ENCODE data around the gene SCYGR5. TPM values are rescaled to one million over a fixed set of nuclear protein-coding genes. Genes with fewer than 3 reads are reported as not detected.
"Not testable (repeated sequence)": the region's sequence is repeated elsewhere in the genome, so short reads cannot be mapped to it uniquely, and the experiment has no call there.

The SCYGR5 gene
- polyA plus RNA-seq, 1 experiment = not detected

GRCh38 chr2:227671170-227671905 is 4.7 kb downstream of the SCYGR5 start:
- ChIA-PET CTCF (interaction anchor here (0.6 to 1.8 kb wide), 3 partner anchors 13 to 140 kb away, joined by 3 to 11 read pairs (median 3); no protein-coding TSS in a partner anchor), POLR2A (no interaction called here)
- Histone ChIP-seq H3K36me3 (ENCODE audit: control insufficient read depth, insufficient read depth, low read length) (no peaks in the 10 kb centered on the region), H3K4me3 (ENCODE audit: low read depth, low read length) (no peak overlapping the region), H3K27me3 (ENCODE audit: control insufficient read depth, insufficient read depth, low read length) (no peaks in the 10 kb centered on the region; the same call in 1 of the 2 replicates)
- TF ChIP-seq, protein P1, sequence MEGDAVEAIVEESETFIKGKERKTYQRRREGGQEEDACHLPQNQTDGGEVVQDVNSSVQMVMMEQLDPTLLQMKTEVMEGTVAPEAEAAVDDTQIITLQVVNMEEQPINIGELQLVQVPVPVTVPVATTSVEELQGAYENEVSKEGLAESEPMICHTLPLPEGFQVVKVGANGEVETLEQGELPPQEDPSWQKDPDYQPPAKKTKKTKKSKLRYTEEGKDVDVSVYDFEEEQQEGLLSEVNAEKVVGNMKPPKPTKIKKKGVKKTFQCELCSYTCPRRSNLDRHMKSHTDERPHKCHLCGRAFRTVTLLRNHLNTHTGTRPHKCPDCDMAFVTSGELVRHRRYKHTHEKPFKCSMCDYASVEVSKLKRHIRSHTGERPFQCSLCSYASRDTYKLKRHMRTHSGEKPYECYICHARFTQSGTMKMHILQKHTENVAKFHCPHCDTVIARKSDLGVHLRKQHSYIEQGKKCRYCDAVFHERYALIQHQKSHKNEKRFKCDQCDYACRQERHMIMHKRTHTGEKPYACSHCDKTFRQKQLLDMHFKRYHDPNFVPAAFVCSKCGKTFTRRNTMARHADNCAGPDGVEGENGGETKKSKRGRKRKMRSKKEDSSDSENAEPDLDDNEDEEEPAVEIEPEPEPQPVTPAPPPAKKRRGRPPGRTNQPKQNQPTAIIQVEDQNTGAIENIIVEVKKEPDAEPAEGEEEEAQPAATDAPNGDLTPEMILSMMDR (IDR thresholded peaks at IDR 0.05; ENCODE audit: insufficient read depth, low read depth, low read length) = no peak
- no peak for DNase-seq (ENCODE audit: low read depth)

DNA sequence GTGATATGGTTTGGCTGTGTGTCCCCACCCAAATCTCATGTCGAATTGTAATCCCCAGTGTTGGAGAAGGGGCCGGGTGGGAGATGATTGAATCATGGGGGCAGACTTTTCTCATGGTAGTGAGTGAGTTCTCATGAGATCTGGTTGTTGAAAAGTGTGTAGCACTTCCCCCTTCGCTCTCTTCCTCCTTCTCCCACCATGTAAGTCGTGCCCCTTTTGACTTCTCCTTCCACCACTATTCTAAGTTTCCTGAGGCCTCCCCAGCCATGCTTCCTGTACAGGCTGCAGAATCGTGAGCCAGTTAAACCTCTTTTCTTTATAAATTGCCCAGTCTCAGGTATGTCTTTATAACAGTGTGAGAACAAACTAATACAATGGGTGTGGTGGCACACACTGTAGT is 7.0 kb downstream of the SCYGR5 start:
- POLR2A ChIA-PET; H3K4me3 ChIP-seq (ENCODE audit: low read depth, low read length); DNase-seq (ENCODE audit: low read depth); H3K27me3 ChIP-seq (ENCODE audit: control insufficient read depth, insufficient read depth, low read length); H3K36me3 ChIP-seq (ENCODE audit: control insufficient read depth, insufficient read depth, low read length): not testable (repeated sequence)
- CTCF ChIA-PET = interaction anchor here (1.1 kb wide), 1 partner anchor 15 kb away, joined by 3 read pairs; no protein-coding TSS in a partner anchor

DNA sequence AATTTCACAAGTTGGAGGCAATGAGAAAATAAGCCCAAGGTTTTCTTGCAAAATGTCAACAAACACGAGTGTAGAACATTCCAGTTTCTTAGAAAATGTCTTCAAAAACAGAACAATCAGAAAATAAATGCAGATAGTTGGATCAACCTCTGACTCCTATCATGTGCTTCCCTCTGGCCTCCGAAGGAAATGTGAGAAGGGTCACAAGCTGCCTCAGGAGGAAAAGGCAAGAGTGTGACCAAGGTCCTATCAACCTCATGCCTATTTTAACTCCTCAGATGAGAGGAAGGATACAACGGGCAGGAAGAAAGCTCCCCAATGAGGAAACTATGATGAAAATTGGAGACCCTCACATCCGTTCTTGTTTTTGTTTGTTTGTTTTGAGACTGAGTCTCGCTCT is 7.9 kb downstream of the SCYGR5 start:
- ChIA-PET CTCF (interaction anchor here (1.1 kb wide), 1 partner anchor 16 kb away, joined by 3 read pairs; no protein-coding TSS in a partner anchor), POLR2A (no interaction called here)
- no peak for DNase-seq (ENCODE audit: low read depth)
- Histone ChIP-seq H3K36me3 (ENCODE audit: control insufficient read depth, insufficient read depth, low read length) (no peaks in the 10 kb centered on the region), H3K4me3 (ENCODE audit: low read depth, low read length) (no peak overlapping the region), H3K27me3 (ENCODE audit: control insufficient read depth, insufficient read depth, low read length) (no peaks in the 10 kb centered on the region)
- TF ChIP-seq, protein P1 (IDR thresholded peaks at IDR 0.05; ENCODE audit: insufficient read depth, low read depth, low read length) = no peak

DNA sequence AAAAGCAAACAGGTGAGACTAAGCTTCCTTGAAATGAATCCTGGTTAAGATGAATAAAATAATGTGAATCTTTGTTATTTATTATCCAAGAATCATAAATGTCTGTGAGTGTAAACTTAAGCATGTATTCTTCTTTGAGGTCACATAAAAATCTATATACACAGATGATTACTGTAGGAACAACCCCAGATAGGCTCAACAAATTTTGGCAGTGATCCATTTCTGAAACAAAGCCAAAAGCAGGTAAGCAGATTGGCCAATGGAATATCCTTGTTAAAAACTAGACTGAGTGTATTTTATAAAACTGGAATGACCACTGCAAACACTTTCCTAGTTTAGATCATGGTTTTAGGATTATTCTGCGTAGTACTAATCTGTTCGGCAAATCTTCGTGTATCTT is 11.3 kb downstream of the SCYGR5 start:
- Histone ChIP-seq H3K4me3 (ENCODE audit: low read depth, low read length) (no peak overlapping the region), H3K36me3 (ENCODE audit: control insufficient read depth, insufficient read depth, low read length) (no peaks in the 10 kb centered on the region), H3K27me3 (ENCODE audit: control insufficient read depth, insufficient read depth, low read length) (no peaks in the 10 kb centered on the region)
- no peak for DNase-seq (ENCODE audit: low read depth)
- POLR2A ChIA-PET = no interaction called here
- TF ChIP-seq, protein P1 (IDR thresholded peaks at IDR 0.05; ENCODE audit: insufficient read depth, low read depth, low read length) = no peak
- CTCF ChIA-PET = no interaction called here

GRCh38 chr2:227684258-227684657 is 17.7 kb downstream of the SCYGR5 start:
- Histone ChIP-seq H3K4me3 (ENCODE audit: low read depth, low read length) (no peak overlapping the region), H3K36me3 (ENCODE audit: control insufficient read depth, insufficient read depth, low read length) (no peaks in the 10 kb centered on the region), H3K27me3 (ENCODE audit: control insufficient read depth, insufficient read depth, low read length) (no peaks in the 10 kb centered on the region)
- POLR2A ChIA-PET = no interaction called here
- TF ChIP-seq, protein P1 (IDR thresholded peaks at IDR 0.05; ENCODE audit: insufficient read depth, low read depth, low read length) = no peak
- no peak for DNase-seq (ENCODE audit: low read depth)
- CTCF ChIA-PET = no interaction called here

DNA sequence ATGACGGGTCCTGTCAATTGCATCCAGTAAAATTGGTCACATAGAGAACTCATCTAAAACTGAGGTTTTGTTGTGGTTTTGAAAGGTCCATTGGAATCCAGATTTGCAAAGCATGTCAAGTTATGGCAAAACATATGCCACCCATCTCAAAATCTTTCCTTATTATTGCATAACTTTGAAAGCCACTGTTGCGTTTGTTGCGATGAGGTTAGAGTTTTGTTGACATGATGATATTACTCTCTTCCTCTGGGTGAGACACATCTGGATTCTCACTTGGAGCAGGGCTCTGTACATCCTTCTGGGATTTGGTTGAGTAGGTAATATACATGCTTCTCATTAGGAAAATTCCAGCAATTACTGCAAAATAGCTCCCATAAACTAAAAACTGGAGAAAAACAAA is 20.6 kb downstream of the SCYGR5 start:
- no peak for DNase-seq (ENCODE audit: low read depth)
- TF ChIP-seq, protein P1 (IDR thresholded peaks at IDR 0.05; ENCODE audit: insufficient read depth, low read depth, low read length) = no peak
- Histone ChIP-seq H3K27me3 (ENCODE audit: control insufficient read depth, insufficient read depth, low read length) (no peaks in the 10 kb centered on the region), H3K36me3 (ENCODE audit: control insufficient read depth, insufficient read depth, low read length) (no peaks in the 10 kb centered on the region), H3K4me3 (ENCODE audit: low read depth, low read length) (no peak overlapping the region)
- ChIA-PET CTCF (no interaction called here), POLR2A (no interaction called here)

All from BJ (cell line).